H1 (cell line): ENCODE data around the gene KRT78. TPM values are rescaled to one million over a fixed set of nuclear protein-coding genes. Genes with fewer than 3 reads are reported as not detected.

Experiments
- CTCF ChIA-PET: fragments of 300-600 bp; sonication (Branson Sonifier 250); formaldehyde crosslinking; loops from one replicate; lab custom pipeline; 2021; ENCODE audit not compliant: partially characterized antibody; lab: Charles Lee
- POLR2A ChIA-PET: fragments of 300-600 bp; sonication (Branson Sonifier 250); formaldehyde crosslinking; loops from one replicate; lab custom pipeline; 2021; ENCODE audit warnings: inconsistent platforms; ENCODE audit not compliant: partially characterized antibody; lab: Charles Lee
- DNase-seq, 2 experiments: peaks; one replicate each; pipeline versions ENCODE4 v3.0.0 to v3.0.0-alpha.2; 2010 to 2022; ENCODE audit warnings: low spot score in 2 of 2, low read depth in 1 of 2, mixed read lengths in 1 of 2
- FAIRE-seq: peaks from 2 replicates; lab custom pipeline; 2011; peaks lifted over from hg19 to GRCh38; lab: Jason Lieb, UNC
- H2AFZ ChIP-seq: 2 replicates; pipeline ENCODE4 v1.8.1; 2012; ENCODE audit warnings: low read length, inconsistent platforms
- H2AK5ac ChIP-seq: 2 replicates; pipeline ENCODE4 v1.6.1; 2013; ENCODE audit warnings: low read depth, low read length
- H2BK120ac ChIP-seq: replicated peaks from 2 replicates; pipeline ENCODE3; 2013; ENCODE audit warnings: low read depth, low read length, inconsistent platforms
- H2BK12ac ChIP-seq: 2 replicates; pipeline ENCODE4 v1.6.1; 2013; ENCODE audit warnings: low read depth, low read length
- H2BK15ac ChIP-seq: 2 replicates; pipeline ENCODE4 v1.6.1; 2013; ENCODE audit warnings: low read length
- H2BK20ac ChIP-seq: 2 replicates; pipeline ENCODE4 v1.6.1; 2013; ENCODE audit warnings: low read length
- H2BK5ac ChIP-seq: 2 replicates; pipeline ENCODE4 v1.6.1; 2013; ENCODE audit warnings: low read depth, low read length
- H3K14ac ChIP-seq: 2 replicates; pipeline ENCODE4 v1.6.1; 2013; ENCODE audit warnings: inconsistent platforms; ENCODE audit not compliant: insufficient read length
- H3K18ac ChIP-seq: 2 replicates; pipeline ENCODE4 v1.6.1; 2013; ENCODE audit warnings: low read length; ENCODE audit errors: extremely low read depth
- H3K23ac ChIP-seq: 2 replicates; pipeline ENCODE4 v1.6.1; 2013; ENCODE audit warnings: inconsistent platforms; ENCODE audit not compliant: insufficient read length
- H3K23me2 ChIP-seq: 2 replicates; pipeline ENCODE4 v1.6.1; 2013; ENCODE audit warnings: low read depth, low read length
- H3K27ac ChIP-seq: 2 replicates; pipeline ENCODE4 v1.6.1; 2011; ENCODE audit warnings: low read depth, low read length, inconsistent platforms
- H3K27me3 ChIP-seq, 4 experiments: replicated peaks in 1 of 4; 1 replicate in 1 of 4; 2 replicates in 3 of 4; pipeline versions ENCODE4 v1.6.1 to v1.8.1; 2011 to 2013; ENCODE audit warnings: low read length in 3 of 4, mild to moderate bottlenecking in 3 of 4, inconsistent platforms in 2 of 4, mixed read lengths in 2 of 4, moderate library complexity in 1 of 4; ENCODE audit not compliant: control insufficient read depth in 3 of 4, insufficient read depth in 3 of 4; ENCODE audit errors: extremely low read depth in 1 of 4
- H3K36me3 ChIP-seq, 4 experiments: 2 replicates each; pipeline versions ENCODE4 v1.6.1 to v1.8.1; 2011 to 2013; ENCODE audit warnings: mild to moderate bottlenecking in 4 of 4, low read length in 3 of 4, moderate library complexity in 2 of 4, control low read depth in 1 of 4, inconsistent platforms in 1 of 4; ENCODE audit not compliant: insufficient read depth in 4 of 4, control insufficient read depth in 2 of 4
- H3K4ac ChIP-seq: replicated peaks from 2 replicates; pipeline ENCODE3; 2013; ENCODE audit warnings: low read length, low read depth, mixed read lengths, inconsistent platforms; ENCODE audit not compliant: insufficient read length
- H3K4me1 ChIP-seq, 4 experiments: replicated peaks in 1 of 4; 1 replicate in 1 of 4; 2 replicates in 3 of 4; pipeline versions ENCODE4 v1.6.1 to v1.8.1; 2011 to 2013; ENCODE audit warnings: low read length in 3 of 4, inconsistent platforms in 2 of 4, mixed read lengths in 1 of 4; ENCODE audit not compliant: insufficient read depth in 4 of 4, control insufficient read depth in 3 of 4
- H3K4me2 ChIP-seq, 2 experiments: 2 replicates each; pipeline versions ENCODE4 v1.6.1 to v1.8.1; 2011 to 2013; ENCODE audit warnings: low read depth in 2 of 2, low read length in 2 of 2, control low read depth in 1 of 2, inconsistent platforms in 1 of 2, mild to moderate bottlenecking in 1 of 2; ENCODE audit not compliant: insufficient read depth in 1 of 2
- H3K4me3 ChIP-seq, 4 experiments: fragments of 200-600, 300-600 bp in 1 of 4; sonication (generic), shearing (Covaris generic), sonication (Bioruptor Twin) in 1 of 4; 2 replicates each; pipeline versions ENCODE4 v1.5.1 to v1.8.1; 2011 to 2016; ENCODE audit warnings: low read length in 4 of 4, low read depth in 3 of 4, control low read depth in 2 of 4, inconsistent platforms in 2 of 4, mild to moderate bottlenecking in 2 of 4, mixed read lengths in 1 of 4, moderate library complexity in 1 of 4; ENCODE audit not compliant: insufficient read depth in 2 of 4; ENCODE audit errors: extremely low read depth in 1 of 4
- H3K56ac ChIP-seq: replicated peaks from 2 replicates; pipeline ENCODE3; 2013; ENCODE audit warnings: low read depth, mild to moderate bottlenecking, mixed read lengths, low read length, inconsistent platforms; ENCODE audit not compliant: insufficient read length
- H3K79me1 ChIP-seq: 2 replicates; pipeline ENCODE4 v1.6.1; 2013; ENCODE audit warnings: low read depth, low read length, control low read depth
- H3K79me2 ChIP-seq, 2 experiments: 2 replicates each; pipeline versions ENCODE4 v1.6.1 to v1.8.1; 2012 to 2013; ENCODE audit warnings: low read length in 2 of 2, mild to moderate bottlenecking in 2 of 2, inconsistent platforms in 1 of 2; ENCODE audit not compliant: insufficient read depth in 2 of 2, control insufficient read depth in 1 of 2
- H3K9ac ChIP-seq, 4 experiments: replicated peaks in 1 of 4; 1 replicate in 1 of 4; 2 replicates in 3 of 4; pipeline versions ENCODE4 v1.6.1 to v1.8.1; 2011 to 2013; ENCODE audit warnings: low read depth in 3 of 4, low read length in 3 of 4, control low read depth in 2 of 4, mild to moderate bottlenecking in 2 of 4, moderate library complexity in 2 of 4, inconsistent platforms in 1 of 4; ENCODE audit errors: extremely low read depth in 1 of 4
- H3K9me3 ChIP-seq, 2 experiments: 2 replicates each; pipeline versions ENCODE4 v1.6.1 to v1.8.1; 2012 to 2013; ENCODE audit warnings: mild to moderate bottlenecking in 2 of 2, moderate library complexity in 2 of 2, control low read depth in 1 of 2, inconsistent platforms in 1 of 2, low read depth in 1 of 2, low read length in 1 of 2, mixed read lengths in 1 of 2; ENCODE audit not compliant: insufficient read depth in 2 of 2
- H4K20me1 ChIP-seq, 2 experiments: replicated peaks in 1 of 2; 2 replicates each; pipeline versions ENCODE3 to v1.8.1; 2011 to 2013; ENCODE audit warnings: inconsistent platforms in 2 of 2, low read length in 2 of 2, mild to moderate bottlenecking in 1 of 2; ENCODE audit not compliant: insufficient read depth in 2 of 2, control insufficient read depth in 1 of 2
- H4K5ac ChIP-seq: 2 replicates; pipeline ENCODE4 v1.6.1; 2013; ENCODE audit warnings: low read length, low read depth, mixed read lengths, inconsistent platforms; ENCODE audit not compliant: insufficient read length
- H4K8ac ChIP-seq: 2 replicates; pipeline ENCODE4 v1.8.0; 2013; ENCODE audit warnings: mild to moderate bottlenecking, moderate library complexity, low read length, inconsistent platforms; ENCODE audit not compliant: insufficient read depth; ENCODE audit errors: extremely low read depth
- H4K91ac ChIP-seq: replicated peaks from 2 replicates; pipeline ENCODE3; 2013; ENCODE audit warnings: low read length, mixed read lengths, inconsistent platforms; ENCODE audit not compliant: insufficient read length
- CHD1 ChIP-seq: IDR thresholded peaks from 2 replicates; pipeline ENCODE4 v1.6.1; 2012; ENCODE audit warnings: low read depth, low read length, improper control_type of control experiment
- RAD21 ChIP-seq, 2 experiments: IDR thresholded peaks in 1 of 2; conservative IDR thresholded peaks in 1 of 2; 2 replicates each; pipeline ENCODE4 v1.6.1; 2011; ENCODE audit warnings: low read depth in 2 of 2, low read length in 2 of 2, improper control_type of control experiment in 1 of 2, inconsistent platforms in 1 of 2, mild to moderate bottlenecking in 1 of 2, moderate library complexity in 1 of 2
- RFX5 ChIP-seq: IDR thresholded peaks from 2 replicates; pipeline ENCODE4 v1.6.1; 2011; ENCODE audit warnings: low read depth, low read length, improper control_type of control experiment, borderline replicate concordance
- TEAD4 ChIP-seq: IDR thresholded peaks from 2 replicates; pipeline ENCODE4 v1.6.1; 2012; ENCODE audit warnings: low read depth, low read length, inconsistent platforms, mixed read lengths
- YY1 ChIP-seq: IDR thresholded peaks from 2 replicates; pipeline ENCODE4 v1.6.1; 2011; ENCODE audit warnings: low read depth, mild to moderate bottlenecking, low read length
- WGBS, 2 experiments: shearing (Covaris generic) in 1 of 2; methylation state at CpG; one replicate each; pipeline versions ENCODE4 v1.1.6 to v1.1.7; 2013 to 2015; ENCODE audit warnings: low lambda C conversion rate in 2 of 2, mixed read lengths in 2 of 2, inconsistent platforms in 1 of 2, low coverage in 1 of 2, missing lambda C conversion rate in 1 of 2; ENCODE audit not compliant: insufficient replicate concordance in 2 of 2, insufficient coverage in 1 of 2, insufficient read length in 1 of 2; ENCODE audit errors: extremely low coverage in 1 of 2, missing lambda C conversion rate in 1 of 2; 5-methylcytosine and 5-hydroxymethylcytosine counted together
- polyA plus RNA-seq, 7 experiments: library from polyadenylated mRNA; depleted of rRNA in 3 of 7; stranded (reverse) in 5 of 7; unstranded in 2 of 7; fragments of >200 nt in 5 of 7; fragments of 200-250 nt in 2 of 7; gene quantifications; 1 replicate in 5 of 7; 2 replicates in 1 of 7; 4 replicates in 1 of 7; pipeline versions ENCODE4 v1.2.1 to v1.2.3, GENCODE V29; 2011 to 2013; ENCODE audit warnings: missing spikeins in 2 of 7, mixed read lengths in 2 of 7
- total RNA-seq: library from RNA; stranded (reverse); fragmentation: NEBNext Ultra II Directional; extraction: Animal tissue kit (Norgen Biotek cat#: 25700); gene quantifications from 2 replicates; pipeline ENCODE4 v1.2.1, GENCODE V29; 2021
- TF ChIP-seq, protein P1 (sequence below), 3 experiments: IDR thresholded peaks; 1 replicate in 2 of 3; 2 replicates in 1 of 3; pipeline versions ENCODE4 v1.5.1 to v1.6.1; 2011; ENCODE audit warnings: low read length in 3 of 3, mild to moderate bottlenecking in 3 of 3, inconsistent platforms in 2 of 3, low read depth in 1 of 3, moderate library complexity in 1 of 3; ENCODE audit not compliant: insufficient read depth in 1 of 3; ENCODE audit errors: control extremely low read depth in 1 of 3

KRT78 gene
- total and polyA plus RNA-seq, 2 of the 8 experiments (the other 6 are each of a cell fraction or from before 2014, with no cell fraction given), result not detected

DNA sequence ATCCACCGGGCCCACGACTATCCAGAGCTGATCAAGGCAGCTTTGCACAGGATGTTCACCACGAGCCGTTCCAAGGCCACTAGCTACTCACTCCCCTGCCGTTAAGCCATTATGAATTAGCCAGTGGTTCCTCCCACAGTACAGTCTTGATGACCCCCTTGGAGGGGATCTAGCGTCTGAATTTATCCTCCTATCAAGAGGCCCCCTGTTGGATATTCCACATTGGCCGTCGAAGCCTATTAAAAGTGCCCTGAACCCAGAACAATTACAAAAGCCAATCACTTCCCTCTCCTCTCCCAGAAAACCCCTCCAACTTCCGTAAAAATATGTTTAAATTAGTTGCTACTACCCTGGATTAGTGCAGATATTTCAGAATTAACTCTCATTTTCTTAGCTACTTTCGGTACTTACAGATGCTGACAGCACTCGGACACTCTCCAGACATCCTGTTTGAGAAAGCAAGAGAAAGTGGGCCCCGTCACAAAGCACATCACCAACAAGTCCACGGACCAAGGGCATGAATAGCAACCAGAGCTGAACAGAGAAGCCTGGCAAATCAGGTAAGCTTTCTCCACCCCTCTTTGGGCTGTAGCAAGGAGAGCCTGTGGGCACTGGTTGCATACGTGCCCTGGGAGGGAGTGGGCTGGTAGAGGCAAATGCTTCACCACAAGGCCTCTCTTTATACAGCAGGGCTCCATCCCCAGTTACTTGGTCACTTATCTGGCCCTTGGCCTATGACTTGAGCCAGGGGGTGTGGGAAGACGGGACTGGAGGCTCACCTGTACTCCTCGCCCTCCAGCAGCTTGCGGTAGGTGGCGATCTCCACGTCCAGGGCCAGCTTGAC is 58.1 kb downstream of the KRT78 start:
- no peak overlapping the region for H3K56ac ChIP-seq
- no peak overlapping the region for H3K9ac ChIP-seq
- H4K5ac ChIP-seq, result no peak overlapping the region
- no peak overlapping the region for H2BK5ac ChIP-seq
- H3K18ac ChIP-seq, result no peak overlapping the region
- no peak overlapping the region for H2BK120ac ChIP-seq
- TF ChIP-seq CHD1 (no peak), TEAD4 (no peak), RFX5 (no peak), RAD21 (IDR thresholded peaks at IDR 0.05 in 1 of 2, conservative IDR thresholded peaks at IDR 0.05 in 1 of 2; ENCODE audit: low read depth in 2 of 2, low read length in 2 of 2) (peak in 1 of 2 experiments; percentile 9; a peak in 1 of 4 replicates), YY1 (no peak)
- TF ChIP-seq, protein P1, sequence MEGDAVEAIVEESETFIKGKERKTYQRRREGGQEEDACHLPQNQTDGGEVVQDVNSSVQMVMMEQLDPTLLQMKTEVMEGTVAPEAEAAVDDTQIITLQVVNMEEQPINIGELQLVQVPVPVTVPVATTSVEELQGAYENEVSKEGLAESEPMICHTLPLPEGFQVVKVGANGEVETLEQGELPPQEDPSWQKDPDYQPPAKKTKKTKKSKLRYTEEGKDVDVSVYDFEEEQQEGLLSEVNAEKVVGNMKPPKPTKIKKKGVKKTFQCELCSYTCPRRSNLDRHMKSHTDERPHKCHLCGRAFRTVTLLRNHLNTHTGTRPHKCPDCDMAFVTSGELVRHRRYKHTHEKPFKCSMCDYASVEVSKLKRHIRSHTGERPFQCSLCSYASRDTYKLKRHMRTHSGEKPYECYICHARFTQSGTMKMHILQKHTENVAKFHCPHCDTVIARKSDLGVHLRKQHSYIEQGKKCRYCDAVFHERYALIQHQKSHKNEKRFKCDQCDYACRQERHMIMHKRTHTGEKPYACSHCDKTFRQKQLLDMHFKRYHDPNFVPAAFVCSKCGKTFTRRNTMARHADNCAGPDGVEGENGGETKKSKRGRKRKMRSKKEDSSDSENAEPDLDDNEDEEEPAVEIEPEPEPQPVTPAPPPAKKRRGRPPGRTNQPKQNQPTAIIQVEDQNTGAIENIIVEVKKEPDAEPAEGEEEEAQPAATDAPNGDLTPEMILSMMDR (IDR thresholded peaks at IDR 0.05; ENCODE audit: control extremely low read depth in 1 of 3, insufficient read depth in 1 of 3, low read depth in 1 of 3, low read length in 3 of 3), result peak in 1 of 3 experiments; percentile 3; a peak in 1 of 4 replicates
- H2BK12ac ChIP-seq, result no peak overlapping the region
- no peaks in the 10 kb centered on the region for H3K36me3 ChIP-seq
- H3K23ac ChIP-seq, result no peak overlapping the region
- DNase-seq (no peak), FAIRE-seq (no peak)
- no peak overlapping the region for H3K4ac ChIP-seq
- no peak overlapping the region for H2BK15ac ChIP-seq
- H3K4me3 ChIP-seq, result no peak overlapping the region
- H3K23me2 ChIP-seq, result no peaks in the 10 kb centered on the region
- H2AK5ac ChIP-seq, result no peak overlapping the region
- no peaks in the 10 kb centered on the region for H3K4me1 ChIP-seq
- no peaks in the 10 kb centered on the region for H3K27me3 ChIP-seq
- ChIA-PET CTCF (interaction anchor here (0.7 to 3.7 kb wide), 11 partner anchors 8 to 125 kb away, joined by 3 to 20 read pairs (median 3); partner anchors contain the start of gene KRT76), POLR2A (no interaction called here)
- no peaks in the 10 kb centered on the region for H3K79me2 ChIP-seq
- H3K27ac ChIP-seq, result no peak overlapping the region
- H3K14ac ChIP-seq, result no peak overlapping the region
- H3K79me1 ChIP-seq, result no peaks in the 10 kb centered on the region
- no peak overlapping the region for H2BK20ac ChIP-seq
- no peak overlapping the region for H4K91ac ChIP-seq
- H2AFZ ChIP-seq, result no peak overlapping the region
- WGBS, 2 experiments, result 90% methylated on average over 19 of the region's 19 CpGs; no CpG with 5 or more reads in 1 of the 2 experiments
- H3K4me2 ChIP-seq, result no peak overlapping the region
- no peaks in the 10 kb centered on the region; a peak in 1 of 4 replicates for H3K9me3 ChIP-seq
- no peaks in the 10 kb centered on the region for H4K20me1 ChIP-seq
- H4K8ac ChIP-seq, result peak overlapping the region; percentile 74
